DMS153 treated with DMSO at 0.1 percent for 48 hours (cell line): ENCODE measurements around the gene CELF4.

Experiments used
- DNase-seq: peaks from one replicate; lab custom pipeline; 2025; ENCODE audit not compliant: unreplicated experiment; lab: John Stamatoyannopoulos, UW

The CELF4 gene

DNA sequence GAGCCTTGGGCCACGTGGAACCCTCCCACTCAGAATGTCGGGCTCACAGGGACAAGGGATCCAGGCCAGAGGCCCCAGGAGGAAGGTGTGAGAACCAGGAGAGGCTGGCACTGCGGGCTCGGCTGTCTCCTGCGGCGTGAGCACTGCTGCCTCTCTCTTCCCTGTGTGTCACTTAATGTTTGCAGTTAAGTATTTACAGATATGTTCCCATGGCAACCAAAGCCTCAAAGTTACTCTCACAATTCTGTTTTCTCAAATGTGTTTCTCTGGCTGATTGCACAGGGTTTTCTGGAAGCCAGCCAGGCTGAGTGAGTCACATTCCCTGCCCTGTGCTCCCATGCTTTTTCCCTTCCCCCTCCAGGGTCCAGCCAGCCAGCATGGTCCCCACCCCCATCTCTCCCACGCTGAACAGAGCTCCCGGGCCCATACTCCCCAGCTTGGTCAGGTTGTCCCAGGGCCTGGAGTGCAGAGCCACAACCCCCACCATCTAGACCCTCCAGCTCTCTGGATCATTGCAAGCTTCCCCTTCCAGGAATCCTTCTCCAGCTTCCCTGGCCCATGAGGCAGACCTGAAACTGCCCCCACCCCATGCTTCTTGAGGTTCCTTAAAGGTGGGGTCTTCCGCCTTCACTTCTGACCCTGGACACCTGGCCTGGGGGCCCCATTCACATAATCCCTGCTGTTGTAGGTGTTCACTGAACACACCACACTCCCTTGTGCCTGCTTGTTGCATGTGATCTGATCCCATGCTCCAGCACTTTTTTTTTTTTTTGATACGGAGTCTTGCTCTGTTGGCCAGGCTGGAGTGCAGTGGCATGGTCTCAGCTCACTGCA lies 265.9 kb downstream of the CELF4 start:
- peak; percentile 98 for DNase-seq

DNA sequence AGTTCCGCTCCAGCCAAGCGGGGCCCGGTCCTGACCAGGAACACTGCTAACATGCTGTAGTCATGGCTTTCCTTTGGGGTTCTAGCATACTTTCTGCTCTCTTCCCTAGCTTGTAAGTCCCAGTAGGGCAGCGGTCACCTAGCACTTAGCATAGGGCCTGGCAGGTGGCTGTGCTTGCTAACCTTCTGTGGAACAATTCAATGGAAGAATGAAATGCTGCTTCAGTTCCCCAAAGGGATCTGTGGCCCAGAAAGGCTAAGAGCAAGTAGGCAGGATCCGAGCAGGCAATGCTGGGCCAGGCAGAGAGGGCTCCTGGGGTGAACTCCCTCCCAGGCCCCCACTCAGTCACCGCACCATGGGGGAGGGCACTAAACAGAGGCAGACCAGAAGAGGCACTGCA lies 266.8 kb downstream of the CELF4 start:
- no peak for DNase-seq

DNA sequence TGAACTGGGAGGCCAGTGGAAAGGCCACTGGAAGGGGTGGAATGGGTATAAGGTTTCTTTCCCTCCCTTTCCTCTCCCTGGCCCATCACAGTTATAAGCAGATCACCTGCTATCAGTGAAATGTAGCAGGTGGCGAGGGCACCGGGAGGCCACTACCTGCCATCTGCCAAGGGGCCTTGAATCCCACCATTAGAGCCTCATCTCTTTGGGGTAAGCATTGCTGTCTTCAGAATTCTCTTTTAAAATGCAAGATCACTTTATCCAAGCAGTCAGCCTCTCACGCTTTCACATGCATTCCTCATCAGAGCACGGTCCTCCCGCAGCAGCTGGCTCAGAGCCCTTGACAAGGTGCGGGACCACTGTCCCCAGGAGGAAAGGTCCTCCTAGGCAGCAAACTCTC lies 268.5 kb downstream of the CELF4 start:
- no peak for DNase-seq

DNA sequence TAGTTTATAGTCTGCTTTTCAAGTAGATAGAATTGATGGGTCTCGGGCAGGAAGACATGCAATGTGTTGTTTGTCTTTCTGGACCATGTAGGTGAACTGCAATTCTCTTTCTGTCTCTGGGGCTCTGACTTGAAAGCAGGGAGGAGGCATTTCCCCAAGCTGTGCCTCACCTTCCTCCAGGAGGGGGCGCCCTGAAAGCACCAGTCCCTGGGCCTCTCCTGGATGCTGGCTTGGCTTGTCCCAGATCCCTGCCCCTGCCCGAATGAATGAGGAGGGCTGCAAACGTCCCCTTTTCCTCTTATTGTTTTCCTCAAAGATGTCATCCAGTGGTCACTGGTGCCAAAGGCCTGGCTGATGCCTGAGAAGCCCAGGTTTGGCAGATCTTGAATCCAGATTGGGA lies 270.6 kb downstream of the CELF4 start:
- no peak for DNase-seq

DNA sequence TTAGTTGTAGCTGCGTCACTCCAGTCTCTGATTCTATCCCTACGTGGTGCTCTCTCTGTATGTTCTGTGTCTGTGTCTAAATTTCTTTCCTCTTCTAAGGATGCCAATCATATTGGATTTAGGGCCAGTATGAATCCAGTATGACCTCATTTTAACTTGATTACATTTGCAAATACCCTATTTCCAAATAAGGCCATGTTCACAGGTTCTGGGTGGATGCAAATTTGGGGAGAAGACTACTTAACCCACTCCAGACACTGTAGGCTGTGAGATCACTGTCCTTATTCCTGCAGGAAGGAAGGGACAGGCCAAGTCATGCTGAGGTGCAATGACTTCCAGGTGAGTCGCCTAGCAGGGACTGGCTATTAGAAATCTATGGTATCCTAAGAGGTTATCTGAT lies 272.2 kb downstream of the CELF4 start:
- DNase-seq = no peak

DNA sequence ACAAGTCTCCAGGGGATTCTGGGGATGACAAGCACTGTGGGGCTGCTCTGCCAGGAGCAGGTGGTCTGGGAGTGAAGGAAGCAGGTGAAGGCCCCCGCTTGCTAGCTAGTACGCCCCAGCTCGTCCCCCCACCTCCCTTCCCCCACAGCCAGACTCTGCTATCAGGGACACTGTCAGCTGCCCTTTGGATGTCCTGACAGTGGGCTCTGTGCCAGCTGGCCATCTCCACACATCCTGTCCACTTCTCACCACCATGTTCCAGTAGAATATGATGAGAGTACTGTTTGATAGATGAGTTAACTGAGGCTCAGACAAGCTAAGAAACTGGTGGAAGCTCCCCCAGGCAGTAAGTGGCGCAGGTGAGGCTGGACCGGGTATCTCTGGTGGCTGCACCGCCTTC lies 276.2 kb downstream of the CELF4 start:
- no peak for DNase-seq

DNA sequence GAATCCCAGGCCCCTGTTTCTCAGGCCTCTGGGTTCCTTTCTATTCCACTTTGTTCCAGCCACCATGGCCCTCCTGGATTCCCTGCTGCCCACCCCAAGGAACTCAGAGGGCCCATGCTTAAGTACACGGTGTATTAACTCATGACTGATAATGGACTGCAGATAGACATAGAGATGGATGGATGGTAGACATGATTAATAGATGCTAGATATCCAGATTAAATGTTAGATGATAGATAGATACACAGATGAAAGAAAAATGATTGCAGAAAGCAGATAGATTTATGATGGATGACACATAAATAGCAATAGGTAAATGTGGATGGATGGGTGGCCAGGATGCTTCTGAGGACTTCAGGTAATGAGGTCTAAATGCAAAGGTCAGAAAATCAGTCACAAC lies 278.0 kb downstream of the CELF4 start:
- no peak for DNase-seq

DNA sequence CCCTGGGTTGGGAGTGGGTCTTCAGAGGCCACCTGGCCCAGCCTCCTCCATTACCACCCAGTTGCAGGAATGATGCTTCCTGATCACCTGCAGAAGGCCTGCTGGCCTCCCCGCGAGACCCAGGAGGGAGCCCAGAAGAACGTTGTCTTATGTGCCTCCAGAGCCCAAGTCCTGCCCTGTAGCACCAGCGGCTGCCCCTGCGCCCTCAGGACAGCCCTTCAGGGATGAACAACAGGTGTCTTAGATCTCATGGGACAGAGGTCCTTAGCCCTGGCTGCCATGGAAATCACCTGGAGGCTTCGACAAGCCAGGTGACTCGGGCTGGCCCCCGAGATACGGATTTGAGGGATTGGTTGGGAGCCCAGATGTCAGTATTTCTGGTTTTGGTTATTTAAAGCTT lies 278.8 kb downstream of the CELF4 start:
- no peak for DNase-seq

DNA sequence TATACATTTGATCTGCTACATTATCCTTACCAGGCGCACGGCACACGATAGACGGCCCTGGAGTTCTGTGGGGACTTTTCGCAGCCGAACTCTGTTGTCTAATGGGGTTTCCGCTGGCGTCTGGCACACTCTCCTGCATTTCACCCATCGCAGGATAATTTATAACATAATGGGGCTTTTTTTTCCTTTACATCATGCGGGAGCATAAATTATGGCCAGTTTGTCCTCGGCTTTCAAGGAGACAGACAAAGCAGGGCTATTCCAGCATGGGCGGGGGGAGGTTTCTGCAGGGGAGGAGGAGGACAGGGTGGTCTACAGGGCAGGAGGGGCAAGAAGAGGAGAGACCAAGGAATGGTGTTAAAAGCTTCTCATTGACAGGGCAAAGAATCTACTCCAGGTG lies 279.8 kb downstream of the CELF4 start:
- no peak for DNase-seq

DNA sequence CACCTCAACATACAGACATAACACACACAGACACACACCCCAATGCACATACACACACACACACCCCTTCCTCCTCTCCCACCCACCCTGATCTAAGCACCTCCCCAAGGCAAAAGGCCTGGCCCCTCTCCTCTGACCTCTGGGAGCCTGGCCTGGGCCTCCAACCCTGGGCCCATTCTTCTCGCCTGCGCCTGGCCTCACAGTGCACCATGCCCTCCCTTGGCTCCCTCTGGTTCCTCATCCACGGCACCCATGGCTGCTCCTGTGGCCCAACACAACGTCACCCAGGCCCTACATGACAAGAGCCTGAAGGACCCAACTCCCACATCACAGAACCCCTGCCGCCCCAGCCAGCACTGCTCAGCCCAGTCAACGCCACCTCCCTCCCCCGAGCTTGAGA lies 281.3 kb downstream of the CELF4 start:
- no peak for DNase-seq

DNA sequence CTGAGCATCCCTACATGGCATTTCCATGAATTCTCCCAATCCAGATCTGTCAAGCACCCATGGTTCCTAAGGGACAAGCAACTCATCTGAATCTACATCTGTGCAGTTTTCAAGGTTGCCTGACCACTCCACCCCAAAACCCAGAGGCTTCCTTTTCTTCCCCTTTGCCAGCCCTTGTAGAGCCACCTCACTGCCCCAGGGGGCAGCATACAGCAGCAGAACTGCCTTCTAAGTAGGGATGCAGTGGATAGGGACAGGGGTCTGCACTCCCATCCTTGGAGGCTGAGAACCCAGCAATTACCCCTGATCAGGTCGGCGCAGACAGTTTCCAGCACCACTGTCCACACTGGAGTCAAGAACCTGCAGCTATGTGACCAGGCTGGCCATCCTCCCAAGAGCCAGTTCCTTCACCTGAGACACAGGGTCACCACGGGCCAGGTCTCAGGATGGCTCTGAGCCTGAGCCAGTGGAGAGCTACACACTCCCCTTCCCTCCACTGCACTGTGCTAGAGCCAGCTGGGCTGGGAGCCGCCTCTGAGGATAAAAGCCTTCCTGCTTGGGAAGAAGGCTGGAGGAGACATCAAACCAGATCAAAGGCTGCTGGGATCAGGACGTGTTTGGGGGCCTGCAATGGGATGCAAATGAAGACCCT lies 283.1 kb downstream of the CELF4 start:
- no peak for DNase-seq

DNA sequence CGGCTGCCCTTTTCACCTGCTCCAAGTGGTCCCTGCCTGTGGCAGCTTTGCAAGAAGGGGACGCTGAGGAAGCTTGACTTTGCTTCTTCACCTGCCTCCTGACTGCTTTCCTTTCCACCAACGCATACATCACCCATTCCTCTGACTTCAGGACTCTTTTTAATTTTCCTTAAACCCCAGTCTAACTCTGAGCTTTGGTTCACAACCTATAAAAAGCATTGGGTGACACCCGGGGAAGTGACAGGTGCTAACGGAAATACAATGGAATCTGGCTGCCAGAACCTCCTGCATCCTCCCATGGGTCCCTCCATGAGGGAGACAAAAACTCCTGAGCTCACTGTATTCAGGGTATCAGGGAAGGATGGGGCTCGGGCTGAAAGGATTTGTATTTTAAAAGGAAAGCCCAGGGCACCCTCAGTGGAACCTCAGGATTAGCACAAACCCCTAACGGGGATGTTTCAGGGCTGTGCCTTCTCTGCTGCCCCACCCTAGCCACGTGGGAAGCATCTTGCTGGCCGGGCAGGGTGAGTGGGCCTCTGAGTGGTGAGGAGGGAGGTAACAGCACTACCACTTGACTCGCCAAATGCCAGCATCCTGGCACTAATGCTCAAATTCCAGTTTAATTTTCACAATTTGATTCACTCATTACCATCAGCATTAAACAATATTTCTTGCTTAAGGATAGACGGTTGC lies 284.8 kb downstream of the CELF4 start:
- DNase-seq = no peak

DNA sequence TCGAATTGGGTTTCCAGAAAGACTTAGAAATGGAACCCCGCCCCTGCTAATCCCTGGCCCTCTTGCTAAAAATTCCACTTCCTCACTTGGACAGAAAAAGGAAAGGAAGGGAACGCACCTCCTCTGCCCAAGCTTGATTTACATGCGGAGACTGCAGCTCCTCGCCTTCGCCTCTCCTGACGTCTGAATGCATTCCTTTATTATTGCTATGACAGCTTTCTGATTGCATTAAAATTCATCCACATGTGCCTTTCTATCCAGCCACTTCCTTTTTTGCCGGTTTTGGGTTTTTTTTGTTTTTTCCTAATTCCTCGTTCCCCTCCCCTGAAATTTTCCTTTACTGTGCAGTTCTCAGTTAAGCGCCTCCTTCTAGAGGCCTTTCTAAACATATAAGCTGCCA lies 287.8 kb downstream of the CELF4 start:
- DNase-seq = no peak

DNA sequence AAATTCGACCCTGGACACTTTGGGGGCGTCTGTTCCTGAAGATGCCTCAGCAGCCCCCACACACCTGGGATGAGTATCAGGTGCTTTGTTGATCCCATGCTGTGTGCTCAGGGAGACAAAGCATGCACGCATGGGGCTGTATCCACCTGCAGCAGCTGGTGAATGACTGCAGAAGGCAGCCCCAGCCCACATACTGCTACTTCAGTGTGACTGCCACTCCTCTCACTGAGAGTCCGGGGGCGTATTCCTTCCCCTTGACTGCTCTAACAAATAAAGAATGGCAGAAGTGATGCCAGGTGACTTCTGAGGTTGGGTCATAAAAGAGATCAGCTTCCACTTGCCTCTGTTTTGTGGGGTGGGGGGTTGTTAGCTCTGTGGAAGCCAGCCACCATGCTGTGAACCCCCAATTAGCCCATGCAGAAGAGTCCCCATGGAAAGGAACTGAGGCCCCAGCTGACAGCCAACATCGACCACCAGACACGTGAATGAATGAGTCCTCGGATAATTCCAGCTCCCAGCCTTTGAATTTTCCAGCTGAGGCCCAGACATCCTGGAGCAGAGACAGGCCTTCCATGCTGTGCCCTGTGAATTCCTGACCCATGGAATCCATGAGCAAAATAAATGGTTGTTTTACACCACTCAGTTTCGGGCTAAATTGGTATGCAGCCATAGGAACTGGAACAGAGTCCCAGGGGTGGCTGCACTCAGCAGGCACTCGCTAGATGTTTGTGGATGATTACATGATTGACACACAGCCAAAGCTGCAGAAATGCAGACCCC lies 289.3 kb downstream of the CELF4 start:
- DNase-seq = no peak

DNA sequence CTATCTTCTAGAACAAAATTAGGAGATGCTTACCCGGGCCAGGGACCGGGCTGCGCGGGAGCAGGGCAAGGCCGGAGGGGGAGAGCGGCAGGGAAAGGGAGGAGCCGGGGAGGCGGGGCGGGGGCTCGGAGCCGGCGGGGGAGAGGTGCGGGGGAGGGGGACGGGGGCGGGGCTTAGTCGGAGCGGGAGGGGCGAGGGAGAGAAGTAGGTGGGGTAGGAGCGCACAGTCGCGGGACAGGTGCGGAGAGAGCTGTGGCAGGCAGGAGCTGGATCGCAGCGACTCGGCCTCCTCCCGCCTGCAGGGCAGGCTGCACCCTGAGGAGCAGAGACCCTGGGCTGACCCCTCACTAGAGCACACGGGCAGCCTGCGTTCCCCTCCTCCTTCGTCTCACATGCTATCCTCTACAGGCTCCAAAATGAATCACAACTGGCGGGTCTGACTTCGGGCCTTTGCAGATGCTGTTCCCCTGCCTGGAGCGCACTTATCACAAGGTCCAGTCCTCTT lies 290.3 kb downstream of the CELF4 start:
- no peak for DNase-seq

DNA sequence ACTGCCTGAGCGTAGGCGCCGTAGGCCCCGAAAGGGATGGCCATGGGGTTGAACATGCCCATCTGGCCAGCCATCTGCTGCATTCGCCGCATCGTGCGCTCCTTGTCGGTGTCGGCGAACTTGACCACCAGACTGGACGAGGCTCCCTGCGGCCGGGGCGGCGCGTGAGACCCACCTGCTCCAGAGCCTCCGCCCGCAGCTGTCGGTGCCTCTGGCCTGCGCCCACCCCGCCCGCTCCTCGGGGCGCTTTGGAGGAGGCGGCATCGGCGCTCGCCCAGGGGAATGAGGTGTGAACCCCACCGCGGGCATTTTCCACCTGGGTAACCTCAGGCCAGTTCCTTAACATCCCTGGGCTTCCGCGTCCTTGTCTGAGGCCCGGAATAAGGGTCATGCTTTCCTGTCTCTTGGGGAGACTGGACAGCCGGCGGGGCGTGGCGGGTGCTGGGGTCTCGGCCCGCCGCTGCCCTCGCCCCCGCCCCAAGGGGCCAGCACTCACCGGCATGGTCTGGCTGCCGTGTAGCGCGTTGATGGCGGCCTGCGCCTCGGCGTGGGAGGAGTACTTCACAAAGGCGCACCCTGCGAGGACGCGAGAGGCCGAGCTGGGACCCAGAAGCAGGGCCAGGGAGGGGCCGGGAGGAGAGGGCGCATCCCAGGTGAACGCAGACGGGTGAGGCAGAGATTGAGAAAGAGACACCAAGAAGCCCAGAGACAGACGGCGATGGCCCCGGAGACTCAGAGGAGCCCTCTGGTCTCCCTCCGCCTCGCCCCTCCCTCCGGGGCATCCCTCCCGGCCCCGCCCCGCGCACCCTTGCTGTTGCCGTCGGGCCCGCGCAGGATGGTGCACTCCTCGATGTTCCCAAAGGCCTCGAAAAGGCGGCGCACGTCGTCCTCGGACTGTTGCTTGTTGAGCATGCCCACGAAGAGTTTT lies 291.0 kb downstream of the CELF4 start:
- no peak for DNase-seq

DNA sequence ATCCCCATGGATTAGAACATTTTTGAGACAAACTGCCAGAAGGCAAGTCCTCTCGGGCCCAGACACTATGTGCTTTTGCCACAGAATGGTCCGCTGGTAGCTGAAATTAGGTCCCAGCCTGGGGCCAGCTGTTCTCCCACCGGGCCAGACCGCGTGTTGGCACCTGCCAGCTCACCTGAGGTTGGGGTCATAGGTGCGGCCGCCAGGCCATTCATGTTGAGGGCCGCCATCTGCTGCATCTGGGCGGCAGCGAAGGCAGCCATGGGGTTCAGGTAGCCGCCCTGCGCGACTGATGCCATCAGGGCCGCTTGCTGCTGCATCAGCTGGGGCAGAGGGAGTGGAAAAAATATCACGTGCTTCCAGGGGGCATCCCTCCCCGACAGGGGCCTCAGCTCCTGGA lies 292.8 kb downstream of the CELF4 start:
- DNase-seq = no peak

DNA sequence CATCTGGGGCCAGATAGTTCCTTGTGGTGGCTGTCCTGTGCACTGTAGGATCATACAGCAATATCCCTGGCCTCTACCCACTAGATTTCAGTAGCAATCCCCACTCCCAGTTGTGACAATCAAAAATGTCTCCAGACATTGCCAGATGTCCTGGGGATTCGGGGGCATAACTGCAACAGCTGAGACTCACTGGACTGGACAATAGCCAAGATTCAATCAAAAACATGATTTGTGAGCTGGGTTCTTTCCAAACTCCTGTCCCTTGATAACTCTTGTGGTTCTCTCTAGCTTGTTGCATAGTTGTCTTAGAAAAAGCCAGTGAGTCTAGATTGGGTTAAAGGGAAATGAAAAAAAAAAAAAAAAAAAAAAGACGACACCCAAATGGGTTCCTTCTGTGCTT lies 293.4 kb downstream of the CELF4 start:
- no peak for DNase-seq

DNA sequence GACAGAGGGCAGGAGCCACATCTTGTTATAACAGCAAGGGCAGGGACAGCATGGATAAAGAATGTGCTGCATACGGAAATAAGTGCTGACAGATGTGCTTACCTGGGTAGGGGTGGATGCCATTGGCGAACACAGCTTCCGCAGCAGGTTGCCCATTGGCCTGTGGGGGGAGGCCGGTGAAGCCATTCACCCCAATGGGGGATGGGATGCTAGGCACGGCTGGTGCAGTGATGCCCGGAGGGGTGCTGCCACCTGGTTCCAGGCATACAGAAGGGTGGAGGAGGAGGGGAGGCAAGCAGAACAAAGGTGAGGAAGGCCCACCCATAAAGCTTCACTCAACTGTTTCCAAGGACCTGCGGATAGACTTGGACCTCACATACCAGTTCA lies 294.9 kb downstream of the CELF4 start:
- no peak for DNase-seq

DNA sequence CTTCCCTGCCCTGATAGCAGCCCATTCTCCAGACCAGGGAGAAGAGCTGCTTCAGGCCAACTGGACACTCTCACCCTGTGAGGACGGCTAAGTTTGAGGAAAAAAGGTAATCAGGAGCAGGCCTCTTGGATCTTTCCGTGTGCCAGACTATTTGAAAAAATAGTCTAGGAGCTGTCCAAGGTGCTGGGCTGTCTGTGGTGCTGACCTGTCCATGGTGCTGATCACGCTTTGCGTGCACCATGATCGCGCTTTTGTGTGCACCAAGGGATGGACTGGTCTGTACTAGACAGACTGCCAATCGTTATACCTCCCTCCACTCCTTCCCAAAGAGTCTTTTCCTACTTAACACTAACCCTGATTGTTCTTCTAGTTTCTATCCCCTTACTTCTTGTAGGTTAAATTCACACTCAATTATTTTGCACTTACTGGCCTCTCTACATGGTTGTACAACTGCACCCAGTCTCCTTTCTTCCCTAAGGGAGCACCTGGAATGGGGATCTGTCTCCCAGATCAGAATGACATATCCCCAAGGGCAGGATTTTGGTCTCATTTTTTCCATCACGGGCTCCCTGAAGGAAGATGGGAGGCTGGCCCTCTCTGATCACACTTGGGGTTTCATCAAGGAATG lies 295.4 kb downstream of the CELF4 start:
- no peak for DNase-seq
